ENCODE data around the gene CST9. TPM values are rescaled to one million over a fixed set of nuclear protein-coding genes. Genes with fewer than 3 reads are reported as not detected.

The CST9 gene
- total and polyA plus RNA-seq, 2 of the 13 experiments (the other 11 are each of a cell fraction or from before 2014, with no cell fraction given), result 0.07 TPM; not detected in 1

GRCh38 chr20:23637282-23638221 lies 31.8 kb upstream of the CST9 start, which contains the start of gene CST3 (continued):
- TF ChIP-seq SRSF1 (optimal IDR thresholded peaks at IDR 0.05; ENCODE audit: low read depth, low read length), result peak; percentile 64
- TF ChIP-seq SMARCC2 (IDR thresholded peaks at IDR 0.05), result no peak
- TF ChIP-seq LBX2 (CRISPR knock-in tag; IDR thresholded peaks at IDR 0.05; ENCODE audit: borderline replicate concordance), result peak; percentile 95; the same call in 1 of the 2 replicates
- no peak for TF ChIP-seq ARNT (IDR thresholded peaks at IDR 0.05)
- no peak; the same call in 1 of the 2 replicates for TF ChIP-seq ZNF562 (CRISPR knock-in tag; IDR thresholded peaks at IDR 0.05; ENCODE audit: borderline replicate concordance)
- TF ChIP-seq DMAP1 (CRISPR knock-in tag; IDR thresholded peaks at IDR 0.05), result peak; percentile 88
- TF ChIP-seq PREB (CRISPR knock-in tag; IDR thresholded peaks at IDR 0.05), result peak; percentile 91
- peak; percentile 55; the same call in 1 of the 2 replicates for TF ChIP-seq SIX4 (CRISPR knock-in tag; IDR thresholded peaks at IDR 0.05)
- peak; percentile 90; the same call in 1 of the 2 replicates for TF ChIP-seq CSRNP1 (CRISPR knock-in tag; IDR thresholded peaks at IDR 0.05)
- TF ChIP-seq MATR3 (CRISPR knock-in tag; IDR thresholded peaks at IDR 0.05), result 0 out of 2 replicates have a peak, but pooled peaks have one; percentile 26
- TF ChIP-seq ZNF646 (CRISPR knock-in tag; IDR thresholded peaks at IDR 0.05), result no peak
- TF ChIP-seq KAT7 (CRISPR knock-in tag; IDR thresholded peaks at IDR 0.05; ENCODE audit: borderline replicate concordance), result peak; percentile 99
- TF ChIP-seq TBP (CRISPR knock-in tag; IDR thresholded peaks at IDR 0.05), result no peak
- 0 out of 2 replicates have a peak, but pooled peaks have one; percentile 75 for TF ChIP-seq ZFP37 (CRISPR knock-in tag; IDR thresholded peaks at IDR 0.05; ENCODE audit: borderline replicate concordance)
- 0 out of 2 replicates have a peak, but pooled peaks have one; percentile 91 for TF ChIP-seq ZNF513 (CRISPR knock-in tag; conservative IDR thresholded peaks at IDR 0.05)
- no peak for TF ChIP-seq ZKSCAN5 (CRISPR knock-in tag; IDR thresholded peaks at IDR 0.05)

Data from HepG2 (cell line).